Fibroblast of pulmonary artery (primary cell): ENCODE results near the gene CDO1.
A peak's percentile ranks its signal among the peaks of the same experiment; 100 is the strongest.
"Not testable (repeated sequence)": the region's sequence is repeated elsewhere in the genome, so short reads cannot be mapped to it uniquely, and the experiment has no call there.

ENCODE experiments used
- DNase-seq: peaks from one replicate; pipeline ENCODE4 v3.0.0-alpha.2; 2010; ENCODE audit warnings: low read depth
- H3K4me3 ChIP-seq: replicated peaks from 2 replicates; pipeline ENCODE4 v1.5.1; 2011; ENCODE audit warnings: low read depth, mild to moderate bottlenecking, control low read depth, low read length, moderate library complexity
- CTCF ChIP-seq: IDR thresholded peaks from 2 replicates; pipeline ENCODE4 v1.5.1; 2011; ENCODE audit warnings: mild to moderate bottlenecking, control low read depth, low read length, inconsistent platforms; ENCODE audit errors: missing control alignments

Gene CDO1

GRCh38 chr5:115831163-115831768 lies 14.8 kb upstream of the CDO1 start:
- H3K4me3 ChIP-seq: no peak overlapping the region
- peak; percentile 56 for DNase-seq
- TF ChIP-seq CTCF: peak; percentile 86

GRCh38 chr5:115829913-115830312 lies 13.5 kb upstream of the CDO1 start:
- H3K4me3 ChIP-seq: no peak overlapping the region
- no peak for DNase-seq
- TF ChIP-seq CTCF: no peak

- no peak for TF ChIP-seq CTCF
- H3K4me3 ChIP-seq: no peak overlapping the region
- DNase-seq: no peak
These were observed 9.5 kb upstream of the CDO1 start for GRCh38 chr5:115825948-115826347.

GRCh38 chr5:115824983-115825382 lies 8.5 kb upstream of the CDO1 start:
- not testable (repeated sequence) for DNase-seq, H3K4me3 ChIP-seq

GRCh38 chr5:115820846-115821245 lies 4.4 kb upstream of the CDO1 start:
- TF ChIP-seq CTCF: no peak
- no peak for DNase-seq
- H3K4me3 ChIP-seq: no peak overlapping the region

- H3K4me3 ChIP-seq: no peak overlapping the region
- no peak for DNase-seq
- TF ChIP-seq CTCF: no peak
These were observed 2.4 kb upstream of the CDO1 start for GRCh38 chr5:115818821-115819220.

- DNase-seq: no peak
These were observed 927 bp upstream of the CDO1 start for GRCh38 chr5:115817386-115817785.

More at GRCh38 chr5:115817386-115817785, 927 bp upstream of the CDO1 start:
- no peak for TF ChIP-seq CTCF
- no peak overlapping the region for H3K4me3 ChIP-seq
